Measurements from ENCODE around the gene LARP4B.
A peak's percentile ranks its signal among the peaks of the same experiment; 100 is the strongest.

Gene LARP4B

DNA sequence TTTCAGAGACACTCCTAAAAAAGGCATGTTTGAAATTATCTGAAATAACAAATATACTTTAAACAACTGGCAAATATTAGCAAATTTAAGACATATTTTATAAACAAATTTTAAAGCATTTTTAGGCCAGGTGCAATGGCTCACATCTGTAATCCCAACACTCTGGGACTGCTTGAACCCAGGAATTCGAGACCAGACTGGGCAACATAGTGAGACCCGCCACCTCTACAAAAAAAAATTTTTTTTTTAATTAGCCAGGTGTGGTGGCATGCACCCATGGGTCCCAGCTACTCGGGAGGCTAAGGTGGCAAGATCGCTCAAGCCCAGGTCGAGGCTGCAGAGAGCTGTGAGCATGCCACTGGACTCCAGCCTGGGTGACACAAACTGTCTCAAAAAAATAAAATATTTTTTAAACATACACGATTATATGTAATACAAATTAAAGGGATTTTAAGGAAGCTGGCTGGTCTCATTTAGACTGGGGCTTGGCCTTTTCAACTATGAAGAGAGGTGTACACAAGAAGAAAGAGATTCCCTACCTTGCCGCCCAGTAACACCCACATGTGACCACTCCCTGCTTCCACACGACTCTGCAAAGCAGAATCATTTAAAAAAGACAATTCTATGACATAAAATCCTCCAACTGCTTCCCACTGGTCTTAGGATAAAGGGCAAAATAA is 7.5 kb downstream of the LARP4B start:
- DNase-seq, result no peak

DNA sequence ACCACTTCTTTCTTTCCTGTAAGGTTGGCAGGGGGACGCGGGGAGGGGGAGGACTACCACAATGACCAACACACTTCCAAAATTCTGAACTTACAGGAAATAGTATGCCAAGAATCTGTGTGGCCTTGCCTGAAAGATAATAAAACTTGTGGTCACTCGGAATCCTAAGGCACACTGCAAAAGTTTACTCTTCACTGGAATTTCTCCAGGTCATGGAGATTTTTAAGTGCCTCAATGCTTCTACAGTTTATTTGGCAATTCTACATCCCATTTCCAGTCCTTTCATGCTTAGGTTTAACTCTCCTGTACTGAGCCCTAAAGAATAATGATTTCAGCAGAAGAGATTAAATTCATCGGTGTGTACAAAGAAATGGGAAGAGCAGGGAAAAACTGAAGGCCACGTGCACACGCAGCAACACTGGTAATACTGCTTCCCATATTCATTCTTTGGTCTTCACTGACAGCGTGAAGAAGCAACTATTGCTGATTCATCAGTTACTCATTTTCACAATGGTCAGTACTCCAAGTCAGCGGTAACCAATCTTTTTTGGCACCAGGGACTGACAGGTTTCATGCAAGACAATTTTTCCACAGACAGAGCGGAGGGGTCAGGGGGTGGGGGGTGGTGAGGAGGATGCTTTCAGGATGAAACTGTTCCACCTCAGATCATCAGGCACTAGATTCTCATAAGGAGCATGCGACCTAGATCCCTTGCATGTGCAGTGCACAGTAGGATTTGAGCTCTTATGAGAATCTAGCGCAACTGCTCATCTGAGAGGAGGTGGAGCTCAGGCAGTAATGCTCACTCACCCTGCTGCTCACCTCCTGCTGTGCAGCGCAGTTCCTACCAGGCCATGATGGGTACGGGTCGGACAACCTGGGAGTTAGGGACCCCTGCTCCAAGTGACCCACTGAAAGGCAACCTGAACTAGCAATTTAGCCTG is 9.8 kb downstream of the LARP4B start:
- DNase-seq, result no peak

DNA sequence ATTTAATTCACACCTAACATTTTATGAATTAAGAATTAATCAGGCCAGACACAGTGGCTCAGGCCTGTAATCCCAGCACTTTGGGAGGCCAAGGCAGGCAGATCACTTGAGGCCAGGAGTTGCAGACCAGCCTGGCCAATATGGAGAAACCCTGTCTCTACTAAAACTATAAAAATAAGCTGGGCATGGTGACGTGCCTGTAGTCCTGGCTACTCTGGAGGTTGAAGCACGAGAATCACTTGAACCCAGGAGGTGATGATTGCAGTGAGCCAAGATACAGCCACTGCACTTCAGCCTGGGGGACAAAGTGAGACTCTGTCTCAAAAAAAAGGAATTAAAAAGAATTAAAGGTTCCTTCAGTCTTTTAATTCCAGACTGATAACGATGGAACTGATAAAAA is 11.1 kb downstream of the LARP4B start:
- no peak for DNase-seq

DNA sequence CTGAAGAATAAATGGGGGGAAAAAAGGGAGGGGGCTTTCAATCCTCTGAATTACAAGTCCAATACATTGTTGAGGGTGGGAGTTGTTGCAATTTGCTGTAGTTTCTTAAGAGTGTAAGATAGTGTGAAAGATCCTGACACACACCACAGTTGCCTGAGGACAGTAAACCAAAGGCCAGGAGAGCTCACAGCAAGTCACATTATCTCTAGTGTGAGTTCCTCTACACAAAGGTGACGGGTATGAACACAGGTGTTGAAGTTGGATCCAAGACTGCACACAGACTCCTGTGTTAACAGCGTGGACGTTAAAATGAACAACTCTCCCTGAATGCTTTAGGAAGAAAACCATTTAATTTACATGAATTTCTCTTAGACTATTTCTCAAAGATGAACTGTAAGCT is 12.0 kb downstream of the LARP4B start:
- no peak for DNase-seq

DNA sequence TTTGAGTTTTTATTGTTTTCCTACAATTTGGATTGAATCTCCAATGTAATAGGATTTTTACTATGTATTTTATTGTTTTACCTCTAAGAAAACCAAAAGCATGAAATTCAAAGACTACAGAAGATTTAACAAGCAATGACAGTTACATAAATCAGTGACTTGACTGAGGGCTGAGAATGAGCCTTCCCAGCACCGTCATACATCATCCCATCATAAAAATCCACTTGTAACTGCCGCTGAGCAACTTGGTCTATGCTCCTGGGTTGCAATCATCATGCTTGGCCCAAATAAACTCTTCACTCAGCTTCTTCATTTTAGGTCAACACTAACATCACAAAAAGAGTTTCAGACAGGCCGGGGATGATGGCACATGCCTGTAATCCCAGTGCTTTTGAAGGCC is 13.5 kb downstream of the LARP4B start:
- DNase-seq, result no peak

DNA sequence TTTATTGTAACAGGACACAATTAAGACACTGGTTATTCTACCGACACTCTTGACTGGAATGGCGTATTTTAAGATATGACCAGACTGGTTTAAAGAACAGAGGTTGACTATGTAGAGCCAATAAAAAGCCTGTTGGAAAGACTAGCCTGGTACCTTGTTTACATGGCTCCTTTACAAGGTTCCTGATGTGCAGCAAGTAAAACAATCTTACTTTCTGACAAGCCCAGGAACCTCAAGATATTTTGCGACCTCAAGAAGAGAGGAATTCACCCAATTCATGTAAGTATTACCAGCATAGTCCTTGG is 14.1 kb downstream of the LARP4B start:
- DNase-seq, result no peak

DNA sequence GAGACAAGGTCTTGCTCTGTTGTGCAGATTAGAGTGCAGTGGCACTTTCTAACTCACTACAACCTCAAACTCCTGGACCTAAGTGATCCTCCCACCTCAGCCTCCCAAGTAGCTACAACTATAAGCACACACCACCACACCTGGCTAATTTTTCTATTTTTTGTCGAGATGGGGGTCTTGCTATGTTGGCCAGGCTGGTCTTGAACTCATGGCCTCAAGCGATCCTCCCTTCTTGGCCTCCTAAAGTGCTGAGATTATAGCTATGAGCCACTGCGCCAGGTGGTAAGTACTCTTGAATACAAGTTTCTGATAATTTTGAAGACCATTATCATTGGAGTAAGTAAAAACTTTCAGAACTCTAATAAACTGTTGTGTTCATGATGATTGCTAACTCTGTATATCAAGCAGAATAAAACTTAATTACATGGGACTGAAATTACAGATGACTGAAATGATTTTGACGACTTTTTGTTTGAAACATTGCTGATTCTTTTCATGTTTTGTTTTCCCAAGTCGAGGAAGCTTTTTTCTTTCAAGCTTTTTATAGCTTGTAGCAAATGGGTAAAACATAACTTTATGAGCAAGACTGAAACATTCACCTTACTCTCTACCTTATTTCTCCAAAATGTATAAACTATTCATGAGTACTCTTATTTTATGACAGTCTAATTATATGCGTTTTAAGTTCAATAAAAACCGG is 14.6 kb downstream of the LARP4B start:
- DNase-seq, result no peak

DNA sequence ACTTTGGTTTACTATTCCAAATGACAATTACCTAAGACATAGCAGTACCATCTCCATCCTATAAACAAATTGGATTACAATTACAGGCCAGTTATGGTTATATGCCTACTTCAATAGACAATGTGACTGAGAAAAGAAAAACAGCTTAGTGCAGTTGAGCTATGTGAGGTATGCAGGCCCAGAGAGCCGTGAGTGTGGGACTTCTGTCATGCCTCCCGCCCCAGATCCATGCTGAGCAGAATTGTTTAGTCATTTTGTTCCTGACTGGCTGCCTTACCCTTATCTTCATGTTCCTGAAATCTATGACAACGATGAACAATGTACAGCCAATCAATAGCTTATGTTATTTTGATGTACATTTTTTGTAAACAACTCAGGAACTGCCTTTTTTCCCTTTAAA is 21.7 kb downstream of the LARP4B start:
- DNase-seq, result no peak

DNA sequence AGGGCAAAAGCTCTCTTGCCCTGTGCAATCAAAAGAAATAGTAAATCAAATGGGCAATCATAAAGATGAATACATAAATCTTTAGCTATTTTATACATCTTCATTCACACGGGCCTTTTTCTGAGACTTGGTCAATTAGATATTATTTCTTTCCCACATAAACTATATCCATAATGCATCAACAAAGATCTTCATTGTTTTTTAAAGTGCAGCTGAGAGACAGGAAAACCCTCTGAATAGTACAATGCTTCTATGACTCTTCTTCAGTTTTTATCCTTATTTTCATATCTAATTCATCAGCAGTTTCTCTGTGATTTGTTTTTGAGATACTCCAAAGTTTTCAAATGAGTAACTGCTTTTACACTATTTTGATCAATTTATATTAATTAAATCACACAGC is 25.5 kb downstream of the LARP4B start:
- DNase-seq, result no peak

DNA sequence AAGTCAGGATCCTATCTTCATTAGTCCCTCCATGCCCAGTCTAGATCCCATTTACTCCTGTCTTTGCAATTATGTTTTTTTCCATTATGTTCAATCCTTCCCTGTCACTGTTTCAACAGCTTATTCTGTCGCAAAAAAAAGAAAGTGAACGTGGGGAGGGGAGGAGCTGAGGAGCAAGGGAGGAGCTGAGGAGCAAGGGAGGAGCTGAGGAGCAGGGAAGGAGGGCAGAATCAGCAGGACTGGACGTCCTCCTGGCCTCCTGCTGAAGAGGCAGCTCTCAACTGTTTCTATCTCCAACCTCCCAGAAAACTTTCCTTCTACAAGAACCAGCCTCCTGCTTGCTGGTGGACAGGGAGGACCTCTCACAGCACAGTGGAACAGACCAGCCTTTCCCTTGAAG is 26.0 kb downstream of the LARP4B start:
- no peak for DNase-seq

DNA sequence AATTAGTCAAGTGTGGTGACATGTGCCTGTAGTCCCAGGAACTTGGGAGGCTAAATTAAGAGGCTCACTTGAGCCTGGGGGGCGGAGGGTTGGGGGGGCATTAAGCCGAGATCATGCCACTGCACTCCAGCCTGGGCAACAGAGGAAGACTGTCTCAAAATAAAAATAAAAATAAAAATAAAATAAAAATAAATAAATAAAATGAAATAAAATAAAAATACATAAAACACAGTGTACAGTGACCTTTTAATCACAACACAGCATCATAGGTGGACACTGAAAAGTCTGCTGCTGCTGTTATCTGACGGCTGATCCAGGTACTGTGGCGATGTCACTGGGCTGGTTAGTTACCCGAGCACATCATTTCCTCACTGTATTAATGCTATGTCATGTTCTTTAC is 27.1 kb downstream of the LARP4B start:
- no peak for DNase-seq

DNA sequence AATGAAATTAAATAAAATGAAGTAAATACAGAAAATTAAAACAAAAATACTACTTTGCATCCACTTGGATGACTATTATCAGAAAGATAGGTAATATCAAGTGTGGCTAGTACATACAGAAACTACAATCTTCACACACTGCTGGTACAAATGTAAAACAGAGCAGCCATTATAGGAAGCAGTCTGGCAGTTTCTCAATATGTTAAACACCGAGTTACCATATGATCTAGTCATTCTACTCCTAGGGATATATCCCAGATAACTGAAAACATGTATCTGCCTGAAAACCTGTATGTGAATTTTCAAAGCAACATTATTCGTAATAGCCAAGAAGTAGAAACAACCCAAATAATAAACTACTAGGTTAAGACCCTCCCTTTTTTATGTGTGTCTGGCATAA is 33.4 kb downstream of the LARP4B start:
- no peak for DNase-seq

DNA sequence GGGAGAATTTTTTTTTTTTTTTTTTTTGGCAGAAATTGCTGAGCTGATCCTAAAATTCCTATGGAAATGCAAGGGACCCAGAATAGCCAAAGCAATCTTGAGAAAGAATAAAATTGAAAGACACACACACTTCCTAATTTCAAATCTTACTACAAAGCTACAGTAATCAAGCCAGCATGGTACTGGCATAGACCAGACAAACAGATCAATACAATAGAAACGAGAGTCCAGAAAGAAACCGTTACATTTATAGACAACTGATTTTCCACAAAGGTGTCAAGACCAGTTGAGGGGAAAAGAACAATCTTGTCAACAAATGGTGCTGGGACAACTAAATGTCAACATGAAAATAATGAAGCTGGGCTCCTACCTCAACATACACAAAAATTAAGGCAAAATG is 34.5 kb downstream of the LARP4B start:
- DNase-seq, result no peak

DNA sequence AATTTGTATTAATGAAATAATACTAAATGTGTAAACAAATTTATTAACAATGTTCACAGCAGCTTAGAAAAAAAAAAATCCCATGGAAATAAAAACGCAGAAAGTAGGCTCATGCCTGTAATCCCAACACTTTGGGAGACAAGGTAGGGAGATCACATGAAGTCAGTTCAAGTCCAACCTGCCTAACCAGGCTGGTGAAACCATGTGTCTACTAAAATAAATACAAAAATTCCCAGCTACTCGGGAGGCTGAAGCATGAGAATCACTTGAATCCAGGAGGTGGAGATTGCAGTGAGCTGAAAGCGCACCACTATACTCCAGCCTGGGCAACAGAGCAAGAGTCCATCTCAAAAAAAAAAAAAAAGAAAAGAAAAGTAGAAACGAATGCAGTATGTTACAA is 36.2 kb downstream of the LARP4B start:
- no peak for DNase-seq

DNA sequence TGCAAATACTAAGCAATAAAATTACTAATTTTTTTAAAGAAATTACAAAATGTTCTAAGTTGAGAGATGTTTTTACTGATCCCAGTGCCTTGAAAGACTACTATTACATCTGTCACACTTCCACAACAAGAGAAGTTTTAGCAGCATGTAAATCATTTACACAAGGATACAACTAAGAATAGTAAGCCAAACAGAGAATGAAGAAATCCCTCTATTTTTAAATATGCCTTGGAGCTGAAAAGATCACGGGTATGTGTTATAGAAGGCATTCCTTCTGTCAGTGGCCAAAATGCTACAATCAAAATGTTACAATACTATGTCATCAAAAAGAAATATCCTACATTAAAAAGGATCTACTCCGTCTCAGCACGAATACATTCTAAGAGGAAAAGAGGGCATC is 52.6 kb downstream of the LARP4B start:
- no peak for DNase-seq

DNA sequence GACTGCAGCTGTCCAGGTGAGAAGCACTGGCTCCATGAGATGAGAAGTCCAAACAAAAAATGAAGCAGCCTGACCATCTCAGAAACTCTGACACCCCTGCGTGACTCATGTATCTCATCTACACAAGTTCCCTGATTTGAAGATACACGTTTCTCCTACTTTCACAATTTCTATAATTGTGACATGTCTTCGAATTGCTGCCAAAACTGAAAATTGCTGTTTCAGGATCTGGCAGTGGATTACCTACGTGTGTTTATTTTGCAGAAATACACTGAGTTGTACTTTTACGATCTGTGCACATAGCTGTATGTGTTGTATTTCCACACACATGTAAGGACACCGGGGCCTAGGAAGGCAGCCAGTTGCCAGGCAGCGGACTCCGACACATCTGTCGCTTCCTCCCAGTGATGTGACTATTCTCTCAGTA is 53.2 kb downstream of the LARP4B start:
- peak; percentile 4 for DNase-seq

DNA sequence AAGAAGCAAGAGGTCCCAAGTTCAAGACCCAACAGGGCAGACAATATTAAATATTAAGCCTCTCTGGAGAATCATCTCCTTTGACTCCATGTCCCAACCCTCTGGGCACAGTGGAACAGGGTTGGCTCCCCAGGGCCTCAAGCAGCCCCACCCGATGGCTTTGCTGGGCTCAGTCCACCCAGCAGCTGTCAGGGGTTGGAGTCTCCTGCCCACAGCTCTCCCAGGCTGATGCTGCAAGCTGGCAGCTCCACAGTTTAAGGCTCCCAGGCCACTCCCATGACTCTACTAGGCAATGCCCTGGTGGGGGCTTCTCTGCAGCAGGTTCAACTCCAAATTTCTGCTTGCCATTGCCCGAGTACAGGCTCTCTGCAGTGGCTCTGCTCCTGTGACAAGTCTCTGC is 55.1 kb downstream of the LARP4B start:
- no peak for DNase-seq

DNA sequence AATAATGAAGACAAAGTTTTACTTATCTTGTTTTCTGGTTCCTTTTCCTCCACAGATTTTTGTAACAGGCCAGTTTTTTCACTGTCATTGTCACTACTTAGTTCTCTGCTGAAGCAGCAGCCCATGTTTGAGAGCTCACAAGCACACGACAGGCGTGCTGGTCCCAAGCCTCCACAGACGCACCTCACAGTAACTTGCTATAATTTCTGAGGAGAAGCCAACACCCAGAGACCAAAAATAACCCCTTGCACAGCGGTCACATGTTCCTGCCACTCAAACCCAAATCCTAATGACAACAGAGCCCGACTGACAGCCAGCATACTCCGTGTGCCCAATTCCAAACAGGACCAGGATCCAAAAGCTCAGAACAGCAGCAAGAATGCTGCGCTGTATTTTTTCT is 58.5 kb downstream of the LARP4B start:
- DNase-seq, result no peak

DNA sequence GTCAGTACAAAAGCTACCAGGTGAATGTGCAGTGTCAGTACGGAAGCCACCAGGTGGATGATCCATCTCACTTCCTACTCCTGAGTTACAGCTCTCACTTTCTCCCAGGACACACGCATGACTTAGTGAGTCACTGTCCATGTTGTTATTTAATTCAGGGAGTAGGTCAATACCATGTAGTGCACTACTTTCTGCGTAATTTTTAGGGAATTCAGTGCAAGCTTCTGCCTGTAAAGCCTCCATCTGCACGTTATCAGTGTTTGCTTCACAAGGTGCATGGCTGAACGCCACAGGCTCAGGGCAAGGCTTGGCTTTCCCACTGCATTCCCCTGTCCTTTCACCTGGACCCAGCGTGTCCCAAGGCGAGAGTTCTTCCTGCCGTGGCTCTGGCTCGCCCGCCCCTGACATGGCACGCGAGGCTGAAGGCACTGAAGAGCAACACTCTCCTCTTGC is 59.5 kb downstream of the LARP4B start:
- DNase-seq, result no peak

DNA sequence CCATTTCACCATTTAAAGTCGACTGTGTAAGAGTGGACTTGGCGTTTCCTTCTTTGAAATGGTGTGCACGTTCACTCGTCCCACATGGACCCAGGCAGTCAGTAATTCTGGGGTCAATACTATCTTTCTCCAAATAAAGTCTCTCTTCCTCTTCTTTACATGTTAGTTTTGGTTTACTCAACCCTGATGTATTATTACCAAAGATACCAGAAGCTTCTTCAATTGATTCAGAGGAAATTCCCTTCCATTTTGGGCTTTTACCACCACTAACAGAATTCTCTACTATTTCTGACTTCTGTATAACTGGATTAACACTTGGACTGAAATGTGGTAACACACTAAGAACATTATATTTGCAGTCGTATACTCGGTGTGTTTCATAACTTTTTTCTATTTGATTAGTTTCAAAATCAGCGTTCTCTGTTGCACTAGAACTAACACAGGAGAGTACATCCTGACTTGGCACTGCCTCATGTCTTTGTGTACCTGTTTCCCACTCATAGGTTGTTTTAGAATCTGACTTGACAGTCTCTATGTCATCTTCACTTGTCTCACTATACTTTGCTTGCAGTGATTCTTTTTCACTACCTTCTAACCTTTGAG is 60.8 kb downstream of the LARP4B start:
- no peak for DNase-seq

DNA sequence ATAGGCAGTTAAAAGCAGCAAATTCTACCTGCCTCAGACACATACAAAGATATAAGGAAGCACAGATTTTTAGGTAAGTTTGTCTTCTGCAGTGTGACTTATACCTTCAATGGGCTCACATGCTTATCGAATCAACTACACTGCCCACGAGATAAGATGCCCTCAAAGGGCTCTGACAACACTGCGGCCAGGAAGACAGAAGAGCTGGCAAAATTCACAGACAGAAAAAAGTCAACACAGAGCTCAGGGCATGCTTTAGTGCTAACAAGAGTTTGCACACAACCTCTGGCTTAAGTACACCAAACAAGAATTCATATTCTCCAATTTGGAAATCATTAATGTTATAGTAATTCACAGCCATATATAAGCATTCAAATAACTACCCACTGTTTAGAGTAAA is 62.3 kb downstream of the LARP4B start:
- no peak for DNase-seq

DNA sequence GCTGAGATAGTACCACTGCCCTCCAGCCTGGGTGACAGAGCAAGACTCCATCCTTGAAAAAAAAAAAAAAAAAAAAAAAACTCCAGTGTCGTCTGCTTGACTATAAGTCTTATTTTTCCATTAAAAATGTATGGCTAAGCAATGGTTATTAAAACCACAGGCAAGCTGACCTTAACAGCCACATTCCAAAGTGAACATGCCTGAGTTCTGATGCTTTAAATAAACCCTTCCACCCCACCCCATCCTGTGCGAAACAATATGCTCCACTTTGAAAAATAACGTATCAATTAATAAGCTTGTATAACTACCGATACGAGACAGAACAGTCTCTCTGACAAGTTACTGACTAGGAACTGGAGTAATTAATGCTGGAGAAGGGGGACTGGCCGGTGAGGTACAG is 63.7 kb downstream of the LARP4B start:
- DNase-seq, result no peak

DNA sequence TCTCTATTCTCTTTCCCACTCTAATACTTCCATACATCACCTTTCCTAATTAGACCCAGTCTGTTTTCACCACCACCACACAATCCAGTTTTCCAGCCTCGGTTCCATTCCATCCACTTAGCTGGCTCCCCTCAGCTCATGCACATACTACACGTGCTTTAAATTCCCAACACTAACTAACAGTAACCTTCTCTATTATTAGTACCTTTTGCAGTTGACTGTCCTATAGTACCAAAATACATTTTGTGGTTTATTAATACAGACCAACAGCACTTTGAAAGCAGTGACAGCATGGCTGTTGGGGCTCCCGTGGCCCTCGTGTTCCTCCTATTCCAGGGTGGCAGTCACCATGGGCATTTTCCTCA is 64.9 kb downstream of the LARP4B start:
- no peak for DNase-seq

Measured in NCI-H1694 (cell line).